Natural killer cell treated with Interleukin-12 subunit alpha and Interleukin-12 subunit beta and Interleukin-15 and Interleukin-18, amount 100 ng/mL, for 72 hours (primary cell): ENCODE results near the gene RGS16. TPM values are rescaled to one million over a fixed set of nuclear protein-coding genes. Genes with fewer than 3 reads are reported as not detected.

Source experiments
- ATAC-seq, 2 donors: fragments of 150-1000 bp; cut with Tn5 transposase in 1 of 2; sonication (Bioruptor Pico), chemical (Tn5 transposase) in 1 of 2; 2 replicates each; pipeline ENCODE4 v1.10.0; 2021
- DNase-seq: peaks from one replicate; pipeline ENCODE4 v3.0.0; 2022; ENCODE audit warnings: low spot score
- H3K27ac Mint-ChIP-seq, 2 donors: 1 replicate in 1 of 2; 2 replicates in 1 of 2; pipeline ENCODE4 v1.8.0; 2022; ENCODE audit warnings: mixed read lengths in 2 of 2, mild to moderate bottlenecking in 1 of 2, moderate library complexity in 1 of 2
- H3K27me3 Mint-ChIP-seq, 2 donors: 1 replicate in 1 of 2; 2 replicates in 1 of 2; pipeline ENCODE4 v1.8.0; 2022; ENCODE audit warnings: mixed read lengths in 2 of 2
- H3K36me3 Mint-ChIP-seq: one replicate; pipeline ENCODE4 v1.8.0; 2022; ENCODE audit warnings: mixed read lengths
- H3K4me1 Mint-ChIP-seq, 2 donors: 1 replicate in 1 of 2; 2 replicates in 1 of 2; pipeline ENCODE4 v1.8.0; 2022; ENCODE audit warnings: low read depth in 2 of 2, mixed read lengths in 2 of 2, mild to moderate bottlenecking in 1 of 2
- H3K4me3 Mint-ChIP-seq: one replicate; pipeline ENCODE4 v1.8.0; 2022; ENCODE audit warnings: mixed read lengths
- H3K9me3 Mint-ChIP-seq: 2 replicates; pipeline ENCODE4 v1.8.0; 2022; ENCODE audit warnings: mixed read lengths
- total RNA-seq, 2 donors: library from RNA; stranded (reverse); gene quantifications; one replicate each; pipeline ENCODE4 v1.2.3, GENCODE V29; 2022

The RGS16 gene
- total RNA-seq, 2 donors from 2014 or later = 33.0 to 102 TPM

GRCh38 chr1:182569939-182570610, 34.1 kb downstream of the RGS16 start:
- ATAC-seq (no peak), DNase-seq (no peak)
- Mint-ChIP-seq H3K9me3 (no peaks in the 10 kb centered on the region), H3K4me1 (peaks cover 0 to 6% of the 10 kb centered on the region in 2 donors), H3K36me3 (no peaks in the 10 kb centered on the region), H3K27ac (no peak overlapping the region), H3K4me3 (no peak overlapping the region), H3K27me3 (peaks cover 4 to 5% of the 10 kb centered on the region in 2 donors)

- H3K36me3 Mint-ChIP-seq = no peaks in the 10 kb centered on the region
- DNase-seq (no peak), ATAC-seq (no peak)
- H3K4me1 Mint-ChIP-seq = peaks cover 0 to 6% of the 10 kb centered on the region in 2 donors
- no peaks in the 10 kb centered on the region for H3K9me3 Mint-ChIP-seq
- no peak overlapping the region for H3K27ac Mint-ChIP-seq
- H3K27me3 Mint-ChIP-seq = peaks cover 6 to 8% of the 10 kb centered on the region in 2 donors
- no peak overlapping the region for H3K4me3 Mint-ChIP-seq
Observed at GRCh38 chr1:182568647-182569284, 35.4 kb downstream of the RGS16 start.

- Mint-ChIP-seq H3K4me1 (peaks cover 0 to 6% of the 10 kb centered on the region in 2 donors), H3K36me3 (no peaks in the 10 kb centered on the region), H3K9me3 (no peaks in the 10 kb centered on the region), H3K4me3 (no peak overlapping the region), H3K27me3 (peaks cover 6 to 8% of the 10 kb centered on the region in 2 donors), H3K27ac (no peak overlapping the region)
- no peak for ATAC-seq
- no peak for DNase-seq
Observed at GRCh38 chr1:182567629-182568028, 36.6 kb downstream of the RGS16 start.

GRCh38 chr1:182565537-182565936, 38.7 kb downstream of the RGS16 start:
- no peaks in the 10 kb centered on the region for H3K36me3 Mint-ChIP-seq
- no peak overlapping the region for H3K4me3 Mint-ChIP-seq
- no peak for ATAC-seq
- H3K27ac Mint-ChIP-seq = no peak overlapping the region
- no peak for DNase-seq
- H3K9me3 Mint-ChIP-seq = no peaks in the 10 kb centered on the region
- H3K27me3 Mint-ChIP-seq = peaks cover 12 to 20% of the 10 kb centered on the region in 2 donors
- peaks cover 0 to 6% of the 10 kb centered on the region in 2 donors for H3K4me1 Mint-ChIP-seq

- no peaks in the 10 kb centered on the region for H3K36me3 Mint-ChIP-seq
Observed at GRCh38 chr1:182564406-182565004, 39.7 kb downstream of the RGS16 start.

GRCh38 chr1:182563095-182563494, 41.1 kb downstream of the RGS16 start:
- Mint-ChIP-seq H3K27ac (no peak overlapping the region), H3K27me3 (peaks cover 21 to 34% of the 10 kb centered on the region in 2 donors), H3K4me3 (no peak overlapping the region), H3K36me3 (no peaks in the 10 kb centered on the region), H3K9me3 (no peaks in the 10 kb centered on the region), H3K4me1 (peaks cover 0 to 6% of the 10 kb centered on the region in 2 donors)
- no peak for DNase-seq
- no peak for ATAC-seq

More at GRCh38 chr1:182564406-182565004, 39.7 kb downstream of the RGS16 start:
- no peak overlapping the region for H3K4me3 Mint-ChIP-seq
- ATAC-seq (no peak), DNase-seq (no peak)
- no peaks in the 10 kb centered on the region for H3K9me3 Mint-ChIP-seq
- peaks cover 15 to 25% of the 10 kb centered on the region in 2 donors for H3K27me3 Mint-ChIP-seq
- H3K27ac Mint-ChIP-seq = no peak overlapping the region
- H3K4me1 Mint-ChIP-seq = peaks cover 0 to 6% of the 10 kb centered on the region in 2 donors

GRCh38 chr1:182561456-182561855, 42.7 kb downstream of the RGS16 start:
- H3K27ac Mint-ChIP-seq = no peak overlapping the region
- no peak overlapping the region for H3K4me3 Mint-ChIP-seq
- ATAC-seq (no peak), DNase-seq (no peak)
- no peaks in the 10 kb centered on the region for H3K9me3 Mint-ChIP-seq
- H3K36me3 Mint-ChIP-seq = no peaks in the 10 kb centered on the region
- H3K27me3 Mint-ChIP-seq = peaks cover 24 to 34% of the 10 kb centered on the region in 2 donors
- H3K4me1 Mint-ChIP-seq = peaks cover 0 to 6% of the 10 kb centered on the region in 2 donors

GRCh38 chr1:182560392-182560984, 43.7 kb downstream of the RGS16 start:
- peaks cover 0 to 4% of the 10 kb centered on the region in 2 donors for H3K4me1 Mint-ChIP-seq

GRCh38 chr1:182556279-182556678, 47.9 kb downstream of the RGS16 start:
- Mint-ChIP-seq H3K4me3 (no peak overlapping the region), H3K4me1 (no peaks in the 10 kb centered on the region), H3K27me3 (peaks cover 19 to 23% of the 10 kb centered on the region in 2 donors), H3K9me3 (peaks cover 4% of the 10 kb centered on the region), H3K27ac (no peak overlapping the region), H3K36me3 (no peaks in the 10 kb centered on the region)
- ATAC-seq (no peak), DNase-seq (no peak)

More at GRCh38 chr1:182560392-182560984, 43.7 kb downstream of the RGS16 start:
- Mint-ChIP-seq H3K27me3 (peaks cover 21 to 33% of the 10 kb centered on the region in 2 donors), H3K4me3 (no peak overlapping the region), H3K9me3 (no peaks in the 10 kb centered on the region), H3K27ac (no peak overlapping the region), H3K36me3 (no peaks in the 10 kb centered on the region)
- DNase-seq = no peak
- ATAC-seq = no peak

GRCh38 chr1:182555493-182555892, 48.7 kb downstream of the RGS16 start:
- no peak for DNase-seq
- Mint-ChIP-seq H3K4me1 (no peaks in the 10 kb centered on the region), H3K4me3 (no peak overlapping the region), H3K36me3 (no peaks in the 10 kb centered on the region), H3K27ac (no peak overlapping the region), H3K9me3 (peaks cover 4% of the 10 kb centered on the region), H3K27me3 (peaks cover 19 to 22% of the 10 kb centered on the region in 2 donors)
- ATAC-seq = no peak

- H3K36me3 Mint-ChIP-seq = no peaks in the 10 kb centered on the region
- H3K4me1 Mint-ChIP-seq = no peaks in the 10 kb centered on the region
- H3K4me3 Mint-ChIP-seq = no peak overlapping the region
- ATAC-seq (no peak), DNase-seq (no peak)
- peaks cover 7 to 8% of the 10 kb centered on the region in 2 donors for H3K27me3 Mint-ChIP-seq
- H3K27ac Mint-ChIP-seq = no peak overlapping the region
- peaks cover 4% of the 10 kb centered on the region for H3K9me3 Mint-ChIP-seq
Observed at GRCh38 chr1:182552527-182552926, 51.7 kb downstream of the RGS16 start.

GRCh38 chr1:182549811-182550210, 54.4 kb downstream of the RGS16 start:
- no peak for DNase-seq
- Mint-ChIP-seq H3K4me1 (no peaks in the 10 kb centered on the region), H3K36me3 (no peaks in the 10 kb centered on the region), H3K27ac (no peak overlapping the region), H3K4me3 (no peak overlapping the region), H3K9me3 (peaks cover 4% of the 10 kb centered on the region), H3K27me3 (peaks cover 18 to 23% of the 10 kb centered on the region in 2 donors)
- no peak for ATAC-seq

GRCh38 chr1:182549346-182549745, 54.8 kb downstream of the RGS16 start:
- peaks cover 21 to 27% of the 10 kb centered on the region in 2 donors for H3K27me3 Mint-ChIP-seq
- DNase-seq = no peak

More at GRCh38 chr1:182549346-182549745, 54.8 kb downstream of the RGS16 start:
- no peaks in the 10 kb centered on the region for H3K36me3 Mint-ChIP-seq
- H3K27ac Mint-ChIP-seq = no peak overlapping the region
- ATAC-seq = no peak
- peaks cover 4% of the 10 kb centered on the region for H3K9me3 Mint-ChIP-seq
- no peaks in the 10 kb centered on the region for H3K4me1 Mint-ChIP-seq
- no peak overlapping the region for H3K4me3 Mint-ChIP-seq
